Omental fat pad (tissue), 4 donors: ENCODE measurements around the gene VSIR. TPM values are rescaled to one million over a fixed set of nuclear protein-coding genes. Genes with fewer than 3 reads are reported as not detected.

Experiments
- ATAC-seq: fragments of 150-250 bp; one replicate; pipeline ENCODE4 v1.9.1; 2016; ENCODE audit warnings: mild to moderate bottlenecking, moderate library complexity; ENCODE audit not compliant: low FRiP score
- DNase-seq: peaks from one replicate; pipeline ENCODE4 v3.0.0-alpha.2; 2019; ENCODE audit warnings: low spot score
- CTCF ChIP-seq, 3 donors: fragments of 450-650 bp; IDR thresholded peaks; one replicate each; pipeline ENCODE4 v1.5.1; 2016 to 2017; ENCODE audit warnings: antibody characterized with exemption in 3 of 3, mild to moderate bottlenecking in 3 of 3, moderate library complexity in 2 of 3
- total RNA-seq, 4 donors: library from RNA; depleted of rRNA; stranded (reverse); fragments of >200 nt; gene quantifications; one replicate each; pipeline ENCODE4 v1.1.0, GENCODE V29; 2016

Gene VSIR
- 100 to 1,000 TPM in 2 of 4 donors, 10 to 100 TPM in 2; 65.1 to 119 (median 86.3) TPM for total RNA-seq

GRCh38 chr10:71773221-71773971, at the start of gene VSIR:
TSS of gene VSIR (minus strand) at chr10:71773520. CDS start at chr10:71773439, 81 bp downstream.
- peak; percentile 74 for ATAC-seq
- DNase-seq = peak; percentile 74
- peak in 2 of 3 donors; percentile 63 to 89 for TF ChIP-seq CTCF (IDR thresholded peaks at IDR 0.05)

DNA sequence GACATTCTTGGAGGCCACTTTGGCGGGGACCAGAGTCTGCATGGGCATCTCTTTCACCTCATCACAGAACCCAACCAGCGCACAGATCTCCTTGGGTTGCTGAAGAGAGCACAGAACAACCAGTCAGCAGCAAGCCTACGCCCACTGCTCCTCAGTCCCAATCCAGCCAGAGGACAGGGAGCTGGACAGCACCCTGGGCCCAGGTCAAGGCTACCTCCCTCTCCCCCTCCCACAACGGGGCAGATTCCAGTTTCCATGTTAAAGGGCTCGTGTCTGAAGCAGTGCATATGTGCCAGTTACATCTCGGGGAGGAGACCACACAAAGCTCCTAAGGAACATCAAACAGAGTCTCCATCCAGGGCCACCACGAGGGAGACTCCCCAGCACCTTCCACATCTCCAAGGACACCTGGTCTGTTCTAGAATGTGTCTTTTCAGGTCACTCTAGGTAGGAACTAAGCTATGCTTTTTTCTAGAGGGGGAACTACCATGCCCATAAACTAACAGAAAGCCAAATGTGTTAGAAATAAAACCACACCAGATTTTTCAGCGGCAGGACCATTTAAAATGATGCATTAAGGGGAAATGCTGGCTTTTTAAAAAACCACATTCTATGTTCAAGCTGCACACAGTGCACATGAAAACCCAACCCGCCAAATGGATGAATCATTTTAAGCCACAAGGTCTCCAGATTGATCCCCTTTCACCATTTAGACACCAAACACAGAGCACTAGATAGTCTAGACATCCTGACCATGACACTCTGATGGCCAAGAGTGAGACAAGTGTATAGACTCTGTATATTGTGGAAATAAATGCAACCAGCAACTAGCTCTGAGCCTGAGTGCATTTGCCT, 48.8 kb upstream of the VSIR start:
- DNase-seq (no peak), ATAC-seq (no peak)
- no peak for TF ChIP-seq CTCF (IDR thresholded peaks at IDR 0.05)

DNA sequence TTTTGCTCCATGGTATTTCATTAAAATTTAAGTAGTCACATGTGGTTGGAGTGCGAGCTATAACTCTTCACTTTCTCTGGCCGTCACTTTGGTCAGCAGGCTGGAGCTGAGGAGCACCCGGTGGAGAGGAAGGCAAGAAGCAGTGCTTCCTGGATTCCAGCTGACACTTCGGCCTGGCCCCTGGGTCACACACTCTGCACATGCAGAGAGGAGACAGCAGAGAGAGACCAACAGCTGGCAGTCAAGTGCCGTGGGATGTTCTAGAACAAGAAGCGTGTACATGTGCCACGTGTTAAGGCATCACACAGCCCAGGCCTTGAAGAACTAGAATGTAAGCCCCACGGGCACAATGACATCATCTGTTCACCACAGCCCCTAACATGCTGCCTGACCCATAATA, 47.6 kb upstream of the VSIR start:
- ATAC-seq = no peak
- no peak for DNase-seq
- TF ChIP-seq CTCF (IDR thresholded peaks at IDR 0.05) = no peak

GRCh38 chr10:71819985-71820384, 46.7 kb upstream of the VSIR start:
- ATAC-seq = no peak
- DNase-seq = no peak
- no peak for TF ChIP-seq CTCF (IDR thresholded peaks at IDR 0.05)

- DNase-seq (no peak), ATAC-seq (no peak)
- TF ChIP-seq CTCF (IDR thresholded peaks at IDR 0.05) = no peak
Measured at GRCh38 chr10:71819441-71819861, 46.1 kb upstream of the VSIR start.

- no peak for ATAC-seq
- DNase-seq = no peak
- no peak for TF ChIP-seq CTCF (IDR thresholded peaks at IDR 0.05)
Measured at GRCh38 chr10:71818674-71819260, 45.4 kb upstream of the VSIR start.
